Measurements from ENCODE around the gene ATP2A1. TPM values are rescaled to one million over a fixed set of nuclear protein-coding genes. Genes with fewer than 3 reads are reported as not detected.

The ATP2A1 gene
- total and polyA plus RNA-seq, 2 donors (not counting 3 experiments of a cell fraction or from before 2014, with no cell fraction given) = 1.2 to 2.5 TPM

DNA sequence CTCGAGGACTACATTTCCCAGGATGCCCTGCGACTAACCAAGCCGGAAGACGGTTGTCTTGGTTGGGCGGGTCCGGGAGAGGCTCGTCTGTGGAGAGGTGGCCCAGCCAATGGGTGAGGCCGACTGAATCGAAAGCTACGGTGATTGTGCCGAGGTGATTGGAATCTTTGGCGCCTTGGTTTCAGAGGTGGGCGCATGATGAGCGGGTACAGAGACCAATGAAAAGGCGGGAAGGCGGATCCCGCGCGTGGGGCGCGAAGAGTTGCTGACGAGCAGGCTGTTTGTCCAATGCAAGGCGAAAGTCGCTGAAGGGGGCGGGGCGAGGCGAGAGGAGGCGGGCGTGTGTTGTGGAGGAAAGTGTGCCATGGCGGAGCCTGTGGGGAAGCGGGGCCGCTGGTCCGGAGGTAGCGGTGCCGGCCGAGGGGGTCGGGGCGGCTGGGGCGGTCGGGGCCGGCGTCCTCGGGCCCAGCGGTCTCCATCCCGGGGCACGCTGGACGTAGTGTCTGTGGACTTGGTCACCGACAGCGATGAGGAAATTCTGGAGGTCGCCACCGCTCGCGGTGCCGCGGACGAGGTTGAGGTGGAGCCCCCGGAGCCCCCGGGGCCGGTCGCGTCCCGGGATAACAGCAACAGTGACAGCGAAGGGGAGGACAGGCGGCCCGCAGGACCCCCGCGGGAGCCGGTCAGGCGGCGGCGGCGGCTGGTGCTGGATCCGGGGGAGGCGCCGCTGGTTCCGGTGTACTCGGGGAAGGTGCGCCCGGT, 72.5 kb downstream of the ATP2A1 start, which contains the start of gene NFATC2IP:
TSS of gene NFATC2IP (plus strand) at position 290 of the 762 bp plus-strand sequence. CDS start at position 365, 75 bp downstream.
- Histone ChIP-seq H3K27ac (ENCODE audit: insufficient read depth, low read depth, low read length) (peak within 1 kb of the TSS; percentile 48), H3K36me3 (ENCODE audit: control insufficient read depth in 2 of 2, extremely low read depth in 1 of 2, insufficient read depth in 2 of 2, low read length in 2 of 2) (peaks cover 7 to 17% of the 10 kb centered on the region in 2 experiments), H3K9ac (replicated peaks; ENCODE audit: extremely low read depth, insufficient read depth, low read length) (peak within 1 kb of the TSS; percentile 63), H3K4me3 (replicated peaks in 1 of 3; ENCODE audit: insufficient read depth in 1 of 3, low read depth in 1 of 3, low read length in 3 of 3) (peak within 1 kb of the TSS; percentile 79 to 90 (median 89)), H3K4me1 (ENCODE audit: control insufficient read depth, extremely low read depth, insufficient read depth, low read length) (peaks cover 11% of the 10 kb centered on the region), H3K9me3 (replicated peaks; ENCODE audit: control insufficient read depth, insufficient read depth, low read length) (no peaks in the 10 kb centered on the region), H2AFZ (ENCODE audit: low read depth, low read length) (peak within 1 kb of the TSS; percentile 89), H3K9me1 (replicated peaks; ENCODE audit: control insufficient read depth, extremely low read depth, insufficient read depth, low read length) (no peaks in the 10 kb centered on the region), H4K20me1 (replicated peaks; ENCODE audit: control insufficient read depth, extremely low read depth, insufficient read depth, low read length) (no peaks in the 10 kb centered on the region), H3K79me2 (ENCODE audit: control insufficient read depth, insufficient read depth, low read length) (peaks cover 20% of the 10 kb centered on the region), H3K27me3 (ENCODE audit: control insufficient read depth in 2 of 2, insufficient read depth in 2 of 2, low read length in 2 of 2) (no peaks in the 10 kb centered on the region), H3K4me2 (ENCODE audit: insufficient read depth, low read length) (peak within 1 kb of the TSS; percentile 96)
- BruUV-seq (replicated peaks) = no TSS peak
- intact Hi-C loops (cut with micrococcal nuclease) (loop anchor here (1.0 to 2.0 kb wide), 3 partner anchors 14 to 105 kb away; partner anchors contain the start of genes SPNS1 and TUFM), dilution Hi-C loops (cut with MboI; ENCODE audit: extremely low pct_ligation_motif_present, low sequenced_read_pairs) (no loop called here)
- peak; percentile 100 for FAIRE-seq
- TF ChIP-seq POLR2AphosphoS5 (IDR thresholded peaks at IDR 0.05; ENCODE audit: insufficient read depth, low read depth, low read length) (peak; percentile 56), MYC (IDR thresholded peaks at IDR 0.05; ENCODE audit: low read depth, low read length) (no peak), JUN (IDR thresholded peaks at IDR 0.05; ENCODE audit: borderline replicate concordance, insufficient read depth, insufficient read length, low read depth) (no peak)
- TF ChIP-seq, protein P1, sequence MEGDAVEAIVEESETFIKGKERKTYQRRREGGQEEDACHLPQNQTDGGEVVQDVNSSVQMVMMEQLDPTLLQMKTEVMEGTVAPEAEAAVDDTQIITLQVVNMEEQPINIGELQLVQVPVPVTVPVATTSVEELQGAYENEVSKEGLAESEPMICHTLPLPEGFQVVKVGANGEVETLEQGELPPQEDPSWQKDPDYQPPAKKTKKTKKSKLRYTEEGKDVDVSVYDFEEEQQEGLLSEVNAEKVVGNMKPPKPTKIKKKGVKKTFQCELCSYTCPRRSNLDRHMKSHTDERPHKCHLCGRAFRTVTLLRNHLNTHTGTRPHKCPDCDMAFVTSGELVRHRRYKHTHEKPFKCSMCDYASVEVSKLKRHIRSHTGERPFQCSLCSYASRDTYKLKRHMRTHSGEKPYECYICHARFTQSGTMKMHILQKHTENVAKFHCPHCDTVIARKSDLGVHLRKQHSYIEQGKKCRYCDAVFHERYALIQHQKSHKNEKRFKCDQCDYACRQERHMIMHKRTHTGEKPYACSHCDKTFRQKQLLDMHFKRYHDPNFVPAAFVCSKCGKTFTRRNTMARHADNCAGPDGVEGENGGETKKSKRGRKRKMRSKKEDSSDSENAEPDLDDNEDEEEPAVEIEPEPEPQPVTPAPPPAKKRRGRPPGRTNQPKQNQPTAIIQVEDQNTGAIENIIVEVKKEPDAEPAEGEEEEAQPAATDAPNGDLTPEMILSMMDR (IDR thresholded peaks at IDR 0.05; ENCODE audit: extremely low read depth in 1 of 2, insufficient read depth in 1 of 2, low read depth in 1 of 2, low read length in 2 of 2) = no peak
- POLR2A ChIA-PET = interaction anchor here (0.5 to 0.9 kb wide), 3 partner anchors 34 to 916 kb away, joined by 3 to 5 read pairs (median 4); partner anchors contain the start of gene LAT
- CTCF ChIA-PET = interaction anchor here (0.6 to 1.0 kb wide), 3 partner anchors 9 to 23 kb away, joined by 3 to 5 read pairs (median 4); no protein-coding TSS in a partner anchor
- DNase-seq (ENCODE audit: low read depth, low spot score) = peak; percentile 100
